ENCODE data around the gene MOB3A.

The MOB3A gene

GRCh38 chr19:2100719-2101061 lies 4.6 kb upstream of the MOB3A start:
- Histone ChIP-seq H3K4me3 (ENCODE audit: low read depth, low read length) (no peak overlapping the region), H3K4me1 (no peaks in the 10 kb centered on the region), H3K4me2 (ENCODE audit: low read length) (no peak overlapping the region), H3K27ac (no peak overlapping the region), H3K79me2 (peaks cover 20% of the 10 kb centered on the region), H3K27me3 (ENCODE audit: control insufficient read depth, insufficient read depth, low read length) (no peaks in the 10 kb centered on the region), H3K36me3 (ENCODE audit: control insufficient read depth, insufficient read depth, low read length) (no peaks in the 10 kb centered on the region), H3K9me3 (ENCODE audit: control insufficient read depth, low read length) (no peaks in the 10 kb centered on the region), H2AFZ (no peak overlapping the region), H3K9ac (no peak overlapping the region)
- TF ChIP-seq CTCF (IDR thresholded peaks at IDR 0.05): no peak

- TF ChIP-seq CTCF (IDR thresholded peaks at IDR 0.05): no peak
- H2AFZ ChIP-seq: no peak overlapping the region
- no peak overlapping the region for H3K4me3 ChIP-seq (ENCODE audit: low read depth, low read length)
- no peak overlapping the region for H3K27ac ChIP-seq
- H3K27me3 ChIP-seq (ENCODE audit: control insufficient read depth, insufficient read depth, low read length): no peaks in the 10 kb centered on the region
- H3K9me3 ChIP-seq (ENCODE audit: control insufficient read depth, low read length): no peaks in the 10 kb centered on the region
- no peak overlapping the region for H3K4me2 ChIP-seq (ENCODE audit: low read length)
- no peaks in the 10 kb centered on the region for H3K36me3 ChIP-seq (ENCODE audit: control insufficient read depth, insufficient read depth, low read length)
- no peaks in the 10 kb centered on the region for H3K4me1 ChIP-seq
- H3K9ac ChIP-seq: no peak overlapping the region
- H3K79me2 ChIP-seq: peaks cover 20% of the 10 kb centered on the region
These were observed 4.0 kb upstream of the MOB3A start for GRCh38 chr19:2099937-2100718.

GRCh38 chr19:2099054-2099501 lies 3.0 kb upstream of the MOB3A start:
- H3K27me3 ChIP-seq (ENCODE audit: control insufficient read depth, insufficient read depth, low read length): no peaks in the 10 kb centered on the region
- no peaks in the 10 kb centered on the region for H3K36me3 ChIP-seq (ENCODE audit: control insufficient read depth, insufficient read depth, low read length)
- H3K4me2 ChIP-seq (ENCODE audit: low read length): no peak overlapping the region
- no peak overlapping the region for H3K27ac ChIP-seq
- H3K9me3 ChIP-seq (ENCODE audit: control insufficient read depth, low read length): no peaks in the 10 kb centered on the region
- no peak overlapping the region for H3K9ac ChIP-seq
- H3K4me1 ChIP-seq: no peaks in the 10 kb centered on the region
- no peak overlapping the region for H2AFZ ChIP-seq
- no peak overlapping the region for H3K4me3 ChIP-seq (ENCODE audit: low read depth, low read length)
- peaks cover 16% of the 10 kb centered on the region for H3K79me2 ChIP-seq
- no peak for TF ChIP-seq CTCF (IDR thresholded peaks at IDR 0.05)

GRCh38 chr19:2097886-2098327 lies 1.8 kb upstream of the MOB3A start:
- Histone ChIP-seq H3K4me2 (ENCODE audit: low read length) (no peak overlapping the region), H3K36me3 (ENCODE audit: control insufficient read depth, insufficient read depth, low read length) (no peaks in the 10 kb centered on the region), H3K27me3 (ENCODE audit: control insufficient read depth, insufficient read depth, low read length) (no peaks in the 10 kb centered on the region), H3K79me2 (peaks cover 12% of the 10 kb centered on the region), H3K27ac (no peak overlapping the region), H3K4me3 (ENCODE audit: low read depth, low read length) (no peak overlapping the region), H3K9me3 (ENCODE audit: control insufficient read depth, low read length) (no peaks in the 10 kb centered on the region), H3K9ac (no peak overlapping the region), H3K4me1 (no peaks in the 10 kb centered on the region), H2AFZ (no peak overlapping the region)
- no peak for TF ChIP-seq CTCF (IDR thresholded peaks at IDR 0.05)

Measured in parathyroid adenoma (tissue), 2 donors.